Uterus (tissue), 2 donors: ENCODE data around the gene STAMBPL1.

ENCODE experiments used
- POLR2A ChIP-seq, 2 donors: fragments of 450-650 bp; IDR thresholded peaks; one replicate each; pipeline ENCODE4 v1.6.1; 2016; ENCODE audit warnings: antibody characterized with exemption in 2 of 2, mild to moderate bottlenecking in 1 of 2, moderate library complexity in 1 of 2
- TF ChIP-seq, protein P1 (sequence below), 4 experiments: fragments of 200-600 bp in 2 of 4; fragments of 450-650 bp in 2 of 4; sonication (generic) in 2 of 4; IDR thresholded peaks; one replicate each; pipeline ENCODE4 v1.5.1; 2016 to 2019; ENCODE audit warnings: antibody characterized with exemption in 4 of 4, mild to moderate bottlenecking in 2 of 4, moderate library complexity in 1 of 4

DNA sequence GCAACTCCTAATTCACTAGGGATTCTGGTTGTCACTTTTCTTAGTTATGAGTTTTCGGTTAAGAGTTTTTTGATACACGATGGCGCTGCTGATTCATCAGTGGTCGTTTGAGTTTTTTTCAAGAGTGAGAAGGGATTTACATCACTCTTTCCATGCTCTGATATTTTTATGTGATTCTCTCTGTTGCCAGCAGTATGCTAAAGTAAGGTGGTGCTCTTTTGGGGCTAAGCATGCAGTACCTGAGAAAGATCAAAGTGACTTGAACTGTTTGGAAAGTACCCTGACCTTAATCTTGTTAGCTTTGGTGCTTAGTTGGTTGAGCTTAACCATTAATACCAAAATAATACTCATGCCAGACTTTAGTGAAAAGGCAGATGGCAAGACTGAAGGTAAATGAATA lies 28.1 kb downstream of the STAMBPL1 start:
- TF ChIP-seq, protein P1, sequence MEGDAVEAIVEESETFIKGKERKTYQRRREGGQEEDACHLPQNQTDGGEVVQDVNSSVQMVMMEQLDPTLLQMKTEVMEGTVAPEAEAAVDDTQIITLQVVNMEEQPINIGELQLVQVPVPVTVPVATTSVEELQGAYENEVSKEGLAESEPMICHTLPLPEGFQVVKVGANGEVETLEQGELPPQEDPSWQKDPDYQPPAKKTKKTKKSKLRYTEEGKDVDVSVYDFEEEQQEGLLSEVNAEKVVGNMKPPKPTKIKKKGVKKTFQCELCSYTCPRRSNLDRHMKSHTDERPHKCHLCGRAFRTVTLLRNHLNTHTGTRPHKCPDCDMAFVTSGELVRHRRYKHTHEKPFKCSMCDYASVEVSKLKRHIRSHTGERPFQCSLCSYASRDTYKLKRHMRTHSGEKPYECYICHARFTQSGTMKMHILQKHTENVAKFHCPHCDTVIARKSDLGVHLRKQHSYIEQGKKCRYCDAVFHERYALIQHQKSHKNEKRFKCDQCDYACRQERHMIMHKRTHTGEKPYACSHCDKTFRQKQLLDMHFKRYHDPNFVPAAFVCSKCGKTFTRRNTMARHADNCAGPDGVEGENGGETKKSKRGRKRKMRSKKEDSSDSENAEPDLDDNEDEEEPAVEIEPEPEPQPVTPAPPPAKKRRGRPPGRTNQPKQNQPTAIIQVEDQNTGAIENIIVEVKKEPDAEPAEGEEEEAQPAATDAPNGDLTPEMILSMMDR (IDR thresholded peaks at IDR 0.05), result no peak
- no peak for TF ChIP-seq POLR2A (IDR thresholded peaks at IDR 0.05)
